Epithelial cell of proximal tubule (primary cell): ENCODE measurements around the gene ZNF202. TPM values are rescaled to one million over a fixed set of nuclear protein-coding genes. Genes with fewer than 3 reads are reported as not detected.

Experiments
- DNase-seq: peaks from one replicate; pipeline ENCODE4 v3.0.0-alpha.2; 2011; ENCODE audit warnings: low read depth
- H3K4me3 ChIP-seq: 2 replicates; pipeline ENCODE4 v1.5.1; 2011; ENCODE audit warnings: low read depth, mild to moderate bottlenecking, low read length
- CTCF ChIP-seq: conservative IDR thresholded peaks from 2 replicates; pipeline ENCODE4 v1.5.1; 2012; ENCODE audit warnings: low read depth, mild to moderate bottlenecking, low read length
- total RNA-seq: library from RNA; depleted of rRNA; stranded (reverse); fragments of >200 nt; gene quantifications from 2 replicates; pipeline ENCODE4 v1.2.3, GENCODE V29; 2015

ZNF202 gene
- total RNA-seq, 1 donor from 2014 or later = 2.2 TPM

GRCh38 chr11:123702696-123703095 lies 38.8 kb downstream of the ZNF202 start:
- no peak for TF ChIP-seq CTCF
- no peak overlapping the region for H3K4me3 ChIP-seq
- DNase-seq = no peak

- no peak overlapping the region for H3K4me3 ChIP-seq
- no peak for DNase-seq
- TF ChIP-seq CTCF = no peak
Observed at GRCh38 chr11:123702139-123702538, 39.3 kb downstream of the ZNF202 start.

GRCh38 chr11:123700772-123701171 lies 40.7 kb downstream of the ZNF202 start:
- no peak overlapping the region for H3K4me3 ChIP-seq
- DNase-seq = no peak
- no peak for TF ChIP-seq CTCF

- TF ChIP-seq CTCF = no peak
Observed at GRCh38 chr11:123698546-123699127, 42.8 kb downstream of the ZNF202 start.

GRCh38 chr11:123696183-123696582 lies 45.3 kb downstream of the ZNF202 start:
- no peak for DNase-seq
- TF ChIP-seq CTCF = no peak

More at GRCh38 chr11:123698546-123699127, 42.8 kb downstream of the ZNF202 start:
- DNase-seq = no peak
- H3K4me3 ChIP-seq = no peak overlapping the region

GRCh38 chr11:123695231-123695630 lies 46.2 kb downstream of the ZNF202 start:
- TF ChIP-seq CTCF = no peak
- no peak overlapping the region for H3K4me3 ChIP-seq
- no peak for DNase-seq

More at GRCh38 chr11:123696183-123696582, 45.3 kb downstream of the ZNF202 start:
- no peak overlapping the region for H3K4me3 ChIP-seq

GRCh38 chr11:123694551-123694950 lies 46.9 kb downstream of the ZNF202 start:
- no peak for DNase-seq
- no peak for TF ChIP-seq CTCF
- H3K4me3 ChIP-seq = no peak overlapping the region
